Nephron (organoid): ENCODE results near the gene NODAL.

Source experiments
- H3K27ac Mint-ChIP-seq, 3 experiments: 2 replicates each; pipeline ENCODE4 v1.8.0; 2020; ENCODE audit warnings: mixed read lengths in 3 of 3, mild to moderate bottlenecking in 2 of 3, moderate library complexity in 1 of 3
- H3K27me3 Mint-ChIP-seq: 2 replicates; pipeline ENCODE4 v1.8.0; 2021; ENCODE audit warnings: low read depth, mild to moderate bottlenecking, moderate library complexity, mixed read lengths
- H3K36me3 Mint-ChIP-seq: 2 replicates; pipeline ENCODE4 v1.8.0; 2020; ENCODE audit warnings: low read depth, mixed read lengths
- H3K4me1 Mint-ChIP-seq: 2 replicates; pipeline ENCODE4 v1.8.0; 2020; ENCODE audit warnings: mixed read lengths
- H3K4me3 Mint-ChIP-seq, 3 experiments: 2 replicates each; pipeline ENCODE4 v1.8.0; 2020; ENCODE audit warnings: mild to moderate bottlenecking in 3 of 3, mixed read lengths in 3 of 3, moderate library complexity in 2 of 3
- H3K9me3 Mint-ChIP-seq: 2 replicates; pipeline ENCODE4 v1.8.0; 2020; ENCODE audit warnings: mixed read lengths
- TF ChIP-seq, protein P1 (sequence below), 3 experiments: fragments of 200-600 bp; sonication (generic); IDR thresholded peaks; one replicate each; pipeline ENCODE4 v1.5.0; 2021; ENCODE audit warnings: antibody characterized with exemption in 3 of 3; ENCODE audit not compliant: unreplicated experiment in 3 of 3

NODAL gene

GRCh38 chr10:70424320-70424719 lies 17.2 kb downstream of the NODAL start:
- H3K36me3 Mint-ChIP-seq = peaks cover 80% of the 10 kb centered on the region
- TF ChIP-seq, protein P1, sequence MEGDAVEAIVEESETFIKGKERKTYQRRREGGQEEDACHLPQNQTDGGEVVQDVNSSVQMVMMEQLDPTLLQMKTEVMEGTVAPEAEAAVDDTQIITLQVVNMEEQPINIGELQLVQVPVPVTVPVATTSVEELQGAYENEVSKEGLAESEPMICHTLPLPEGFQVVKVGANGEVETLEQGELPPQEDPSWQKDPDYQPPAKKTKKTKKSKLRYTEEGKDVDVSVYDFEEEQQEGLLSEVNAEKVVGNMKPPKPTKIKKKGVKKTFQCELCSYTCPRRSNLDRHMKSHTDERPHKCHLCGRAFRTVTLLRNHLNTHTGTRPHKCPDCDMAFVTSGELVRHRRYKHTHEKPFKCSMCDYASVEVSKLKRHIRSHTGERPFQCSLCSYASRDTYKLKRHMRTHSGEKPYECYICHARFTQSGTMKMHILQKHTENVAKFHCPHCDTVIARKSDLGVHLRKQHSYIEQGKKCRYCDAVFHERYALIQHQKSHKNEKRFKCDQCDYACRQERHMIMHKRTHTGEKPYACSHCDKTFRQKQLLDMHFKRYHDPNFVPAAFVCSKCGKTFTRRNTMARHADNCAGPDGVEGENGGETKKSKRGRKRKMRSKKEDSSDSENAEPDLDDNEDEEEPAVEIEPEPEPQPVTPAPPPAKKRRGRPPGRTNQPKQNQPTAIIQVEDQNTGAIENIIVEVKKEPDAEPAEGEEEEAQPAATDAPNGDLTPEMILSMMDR (IDR thresholded peaks at IDR 0.05; ENCODE audit: unreplicated experiment in 3 of 3) = no peak
- H3K4me1 Mint-ChIP-seq = peaks cover 38% of the 10 kb centered on the region
- H3K27ac Mint-ChIP-seq = peak overlapping the region in 1 of 3 experiments; percentile 29
- H3K4me3 Mint-ChIP-seq = no peak overlapping the region
- no peaks in the 10 kb centered on the region for H3K27me3 Mint-ChIP-seq
- H3K9me3 Mint-ChIP-seq = no peaks in the 10 kb centered on the region

- no peaks in the 10 kb centered on the region for H3K9me3 Mint-ChIP-seq
- TF ChIP-seq, protein P1 (IDR thresholded peaks at IDR 0.05; ENCODE audit: unreplicated experiment in 3 of 3) = no peak
- H3K27ac Mint-ChIP-seq = no peak overlapping the region
- H3K4me1 Mint-ChIP-seq = peaks cover 16% of the 10 kb centered on the region
- H3K4me3 Mint-ChIP-seq = no peak overlapping the region
- peaks cover 56% of the 10 kb centered on the region for H3K36me3 Mint-ChIP-seq
- H3K27me3 Mint-ChIP-seq = no peaks in the 10 kb centered on the region
Measured at GRCh38 chr10:70418713-70419112, 22.8 kb downstream of the NODAL start.

GRCh38 chr10:70418229-70418628 lies 23.3 kb downstream of the NODAL start:
- H3K27me3 Mint-ChIP-seq = no peaks in the 10 kb centered on the region
- H3K27ac Mint-ChIP-seq = no peak overlapping the region
- TF ChIP-seq, protein P1 (IDR thresholded peaks at IDR 0.05; ENCODE audit: unreplicated experiment in 3 of 3) = no peak
- H3K9me3 Mint-ChIP-seq = no peaks in the 10 kb centered on the region
- peaks cover 11% of the 10 kb centered on the region for H3K4me1 Mint-ChIP-seq
- H3K4me3 Mint-ChIP-seq = no peak overlapping the region
- H3K36me3 Mint-ChIP-seq = peaks cover 51% of the 10 kb centered on the region

DNA sequence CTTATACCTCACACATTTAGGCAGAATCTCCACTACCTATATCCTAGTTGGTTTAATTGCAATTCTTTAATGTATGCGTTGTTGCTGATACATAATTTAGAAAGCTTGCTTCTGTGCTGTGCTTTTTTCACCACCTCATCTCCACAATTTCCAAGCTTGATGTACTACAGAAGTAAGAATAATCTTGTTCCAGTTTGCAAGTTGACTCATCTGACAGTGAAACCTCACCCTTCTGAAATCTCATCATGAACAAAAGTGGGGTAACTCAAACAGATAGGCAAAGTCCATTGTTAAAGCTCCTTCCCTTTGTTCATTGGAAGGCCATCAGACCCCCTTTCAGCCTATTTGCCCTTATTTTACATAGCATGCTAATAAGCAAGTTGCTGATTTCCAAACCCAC lies 23.9 kb downstream of the NODAL start:
- Mint-ChIP-seq H3K27me3 (no peaks in the 10 kb centered on the region), H3K4me3 (no peak overlapping the region), H3K36me3 (peaks cover 45% of the 10 kb centered on the region), H3K9me3 (no peaks in the 10 kb centered on the region), H3K27ac (no peak overlapping the region), H3K4me1 (peaks cover 11% of the 10 kb centered on the region)
- TF ChIP-seq, protein P1 (IDR thresholded peaks at IDR 0.05; ENCODE audit: unreplicated experiment in 3 of 3) = no peak

GRCh38 chr10:70412356-70412755 lies 29.1 kb downstream of the NODAL start:
- TF ChIP-seq, protein P1 (IDR thresholded peaks at IDR 0.05; ENCODE audit: unreplicated experiment in 3 of 3) = no peak
- Mint-ChIP-seq H3K4me1 (peaks cover 48% of the 10 kb centered on the region), H3K9me3 (peaks cover 2% of the 10 kb centered on the region), H3K4me3 (no peak overlapping the region), H3K36me3 (peaks cover 41% of the 10 kb centered on the region), H3K27me3 (no peaks in the 10 kb centered on the region), H3K27ac (peak overlapping the region in 1 of 3 experiments; percentile 37)

DNA sequence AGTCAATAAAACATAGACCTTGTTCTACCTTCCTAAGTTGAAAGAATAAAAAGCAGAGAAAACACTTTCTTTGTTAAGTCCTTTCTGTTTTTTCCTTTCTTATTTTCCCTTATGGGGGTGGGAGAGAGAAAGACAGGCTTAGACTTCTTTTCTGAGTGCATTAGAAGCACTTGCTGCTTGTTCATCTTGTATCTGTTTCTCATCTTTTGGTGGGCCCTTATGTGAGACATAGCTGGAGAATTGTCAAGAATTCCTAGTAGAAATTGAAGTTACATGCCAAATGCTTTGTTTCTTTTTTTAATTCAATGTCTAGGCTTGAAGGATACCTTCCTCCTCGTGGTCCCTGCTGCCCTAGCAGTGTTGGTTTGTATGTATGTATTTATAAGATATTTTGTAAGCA lies 30.9 kb downstream of the NODAL start:
- H3K36me3 Mint-ChIP-seq = peaks cover 51% of the 10 kb centered on the region
- H3K27me3 Mint-ChIP-seq = no peaks in the 10 kb centered on the region
- H3K27ac Mint-ChIP-seq = peak overlapping the region in 1 of 3 experiments; percentile 61
- H3K4me1 Mint-ChIP-seq = peaks cover 61% of the 10 kb centered on the region
- H3K9me3 Mint-ChIP-seq = peaks cover 2% of the 10 kb centered on the region
- TF ChIP-seq, protein P1 (IDR thresholded peaks at IDR 0.05; ENCODE audit: unreplicated experiment in 3 of 3) = no peak
- no peak overlapping the region for H3K4me3 Mint-ChIP-seq
